ENCODE measurements around the gene SART3. TPM values are rescaled to one million over a fixed set of nuclear protein-coding genes. Genes with fewer than 3 reads are reported as not detected.

Gene SART3
- polyA plus RNA-seq, 1 of the 3 experiments (the other 2 are of a cell fraction): 28.9 TPM

DNA sequence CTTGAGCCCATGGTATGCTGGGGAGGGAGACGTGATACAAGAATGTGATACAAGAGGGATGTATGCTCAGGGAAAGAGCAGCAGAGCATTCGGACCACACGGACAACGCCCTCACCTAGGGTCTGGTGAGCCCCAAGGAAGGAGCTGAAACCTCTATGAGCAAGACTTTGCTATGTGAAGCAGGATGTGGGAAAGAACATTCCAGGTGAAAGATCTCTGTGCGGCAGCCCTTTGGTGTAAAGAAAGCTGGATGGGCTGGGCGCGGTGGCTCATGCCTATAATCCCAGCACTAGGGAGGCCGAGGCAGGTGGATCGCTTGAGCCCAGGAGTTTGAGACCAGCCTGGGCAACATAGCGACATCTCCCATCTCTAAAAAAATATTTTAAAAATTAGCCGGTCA, 62.8 kb downstream of the SART3 start (continued):
- no peak for TF ChIP-seq GABPA (IDR thresholded peaks at IDR 0.05; ENCODE audit: low read depth)

- H3K27me3 ChIP-seq (ENCODE audit: insufficient read depth): no peaks in the 10 kb centered on the region
- DNase-seq: peak; percentile 55
- H3K27ac ChIP-seq (ENCODE audit: low read depth in 2 of 2, low read length in 1 of 2): peak overlapping the region in 1 of 2 experiments; percentile 76; a peak in 2 of 4 replicates
- H3K79me2 ChIP-seq (ENCODE audit: insufficient read depth): no peaks in the 10 kb centered on the region
- H3F3A ChIP-seq (replicated peaks; ENCODE audit: insufficient read depth): no peaks in the 10 kb centered on the region
- ChIA-PET POLR2A (interaction anchor here (0.9 kb wide), 1 partner anchor 102 kb away, joined by 3 read pairs; no protein-coding TSS in a partner anchor), CTCF (interaction anchor here (0.6 to 6.8 kb wide), 19 partner anchors 11 to 577 kb away, joined by 3 to 33 read pairs (median 5); no protein-coding TSS in a partner anchor)
- H4K20me1 ChIP-seq (ENCODE audit: insufficient read depth): no peaks in the 10 kb centered on the region
- H3K4me2 ChIP-seq: no peak overlapping the region
- no peaks in the 10 kb centered on the region for H3K9me2 ChIP-seq
- WGBS (ENCODE audit: low lambda C conversion rate): 10% methylated on average over 11 of the region's 11 CpGs
- H3K4me1 ChIP-seq (ENCODE audit: control insufficient read depth in 1 of 2, insufficient read depth in 2 of 2, low read depth in 1 of 2, low read length in 1 of 2): peaks cover 0 to 14% of the 10 kb centered on the region in 2 experiments; a peak in 1 of 4 replicates
- H3K36me3 ChIP-seq (replicated peaks in 1 of 2; ENCODE audit: control insufficient read depth in 1 of 2, insufficient read depth in 2 of 2, low read length in 1 of 2): no peaks in the 10 kb centered on the region
- no peaks in the 10 kb centered on the region for H3K9me3 ChIP-seq
- no peak overlapping the region for H3K4me3 ChIP-seq (ENCODE audit: low read depth in 2 of 2, low read length in 1 of 2)
- TF ChIP-seq RCOR1 (IDR thresholded peaks at IDR 0.05; ENCODE audit: low read length) (peak; percentile 7; the same call in 1 of the 2 replicates), CHD2 (IDR thresholded peaks at IDR 0.05; ENCODE audit: low read length, partially characterized antibody) (no peak), YY1 (IDR thresholded peaks at IDR 0.05; ENCODE audit: low read depth) (no peak), EP300 (IDR thresholded peaks at IDR 0.05; ENCODE audit: borderline replicate concordance in 1 of 2, low read depth in 1 of 2, low read length in 1 of 2) (peak in 1 of 2 experiments; percentile 21; a peak in 1 of 4 replicates)
- H2AFZ ChIP-seq (ENCODE audit: low read depth): no peak overlapping the region
- no peak overlapping the region for H3K9ac ChIP-seq
Measured at GRCh38 chr12:108495823-108496579, 65.0 kb downstream of the SART3 start.

DNA sequence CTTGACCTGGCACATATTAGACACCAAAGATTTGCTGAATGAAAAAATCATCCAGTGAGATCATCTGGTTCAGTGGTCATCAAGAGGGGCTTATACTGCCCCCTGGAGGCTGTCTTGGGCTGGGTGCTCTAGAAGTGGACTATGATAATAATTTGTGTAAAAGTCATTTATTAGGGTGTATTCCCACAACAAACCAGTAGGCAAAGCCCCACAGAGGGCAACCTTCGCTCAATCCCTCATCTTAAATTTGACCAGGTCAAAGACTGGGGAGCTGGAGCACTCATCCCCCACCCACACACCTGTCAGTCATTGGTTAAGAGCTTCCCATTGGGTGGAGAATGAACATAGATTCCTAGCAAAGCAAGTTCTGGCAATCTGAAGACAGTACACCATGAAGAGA, 65.9 kb downstream of the SART3 start:
- TF ChIP-seq RAD21 (IDR thresholded peaks at IDR 0.05; ENCODE audit: low read length) (peak; percentile 62), SMC3 (IDR thresholded peaks at IDR 0.05; ENCODE audit: low read depth, low read length) (peak; percentile 41), GATA2 (CRISPR knock-in tag; IDR thresholded peaks at IDR 0.05) (no peak), CTCF (IDR thresholded peaks at IDR 0.05) (peak; percentile 65), CHD2 (IDR thresholded peaks at IDR 0.05; ENCODE audit: low read length, partially characterized antibody) (no peak), NRF1 (IDR thresholded peaks at IDR 0.05; ENCODE audit: low read depth, low read length) (no peak)
- POLR2A ChIA-PET: no interaction called here
- 13% methylated on average over 1 of the region's 1 CpG for WGBS (ENCODE audit: low lambda C conversion rate)
- peak overlapping the region in 1 of 2 experiments; percentile 60; a peak in 1 of 4 replicates for H3K27ac ChIP-seq (ENCODE audit: low read depth in 2 of 2, low read length in 1 of 2)
- H4K20me1 ChIP-seq (ENCODE audit: insufficient read depth): no peaks in the 10 kb centered on the region
- no peaks in the 10 kb centered on the region for H3F3A ChIP-seq (replicated peaks; ENCODE audit: insufficient read depth)
- no peaks in the 10 kb centered on the region for H3K36me3 ChIP-seq (replicated peaks in 1 of 2; ENCODE audit: control insufficient read depth in 1 of 2, insufficient read depth in 2 of 2, low read length in 1 of 2)
- no peak overlapping the region for H2AFZ ChIP-seq (ENCODE audit: low read depth)
- no peaks in the 10 kb centered on the region for H3K9me3 ChIP-seq
- CTCF ChIA-PET: interaction anchor here (0.6 to 6.8 kb wide), 17 partner anchors 10 to 647 kb away, joined by 3 to 33 read pairs (median 5); no protein-coding TSS in a partner anchor
- no peak overlapping the region for H3K9ac ChIP-seq
- no peaks in the 10 kb centered on the region for H3K9me2 ChIP-seq
- H3K4me1 ChIP-seq (ENCODE audit: control insufficient read depth in 1 of 2, insufficient read depth in 2 of 2, low read depth in 1 of 2, low read length in 1 of 2): peaks cover 0 to 14% of the 10 kb centered on the region in 2 experiments; a peak in 1 of 4 replicates
- H3K27me3 ChIP-seq (ENCODE audit: insufficient read depth): no peaks in the 10 kb centered on the region
- H3K4me2 ChIP-seq: no peak overlapping the region
- peak; percentile 59 for DNase-seq
- no peak overlapping the region; a peak in 1 of 4 replicates for H3K4me3 ChIP-seq (ENCODE audit: low read depth in 2 of 2, low read length in 1 of 2)
- no peaks in the 10 kb centered on the region for H3K79me2 ChIP-seq (ENCODE audit: insufficient read depth)
